Measurements from ENCODE around the gene PPP1R26.
"Not testable (repeated sequence)": the region's sequence is repeated elsewhere in the genome, so short reads cannot be mapped to it uniquely, and the experiment has no call there.

Gene PPP1R26

GRCh38 chr9:135479469-135480052, at the start of gene PPP1R26:
Gene PPP1R26 (plus strand): TSS chr9:135479782. CDS start chr9:135484511, 4,729 bp downstream.
- no peak for TF ChIP-seq CTCF (conservative IDR thresholded peaks at IDR 0.05; ENCODE audit: low read depth, low read length)
- peak within 1 kb of the TSS; percentile 75 for H3K4me3 ChIP-seq (ENCODE audit: low read length)
- no peak for DNase-seq (ENCODE audit: low read depth)

- no peak for TF ChIP-seq CTCF (conservative IDR thresholded peaks at IDR 0.05; ENCODE audit: low read depth, low read length)
Measured at GRCh38 chr9:135437259-135437658, 42.3 kb upstream of the PPP1R26 start.

GRCh38 chr9:135437696-135438095, 41.9 kb upstream of the PPP1R26 start:
- DNase-seq (ENCODE audit: low read depth) = not testable (repeated sequence)

More at GRCh38 chr9:135437259-135437658, 42.3 kb upstream of the PPP1R26 start:
- no peak overlapping the region for H3K4me3 ChIP-seq (ENCODE audit: low read length)
- DNase-seq (ENCODE audit: low read depth) = no peak

GRCh38 chr9:135438581-135439232, 40.9 kb upstream of the PPP1R26 start:
- not testable (repeated sequence) for H3K4me3 ChIP-seq (ENCODE audit: low read length); DNase-seq (ENCODE audit: low read depth)

More at GRCh38 chr9:135437696-135438095, 41.9 kb upstream of the PPP1R26 start:
- H3K4me3 ChIP-seq (ENCODE audit: low read length) = not testable (repeated sequence)

- not testable (repeated sequence) for H3K4me3 ChIP-seq (ENCODE audit: low read length); DNase-seq (ENCODE audit: low read depth)
Measured at GRCh38 chr9:135439514-135439913, 40.1 kb upstream of the PPP1R26 start.

GRCh38 chr9:135439916-135440315, 39.7 kb upstream of the PPP1R26 start:
- TF ChIP-seq CTCF (conservative IDR thresholded peaks at IDR 0.05; ENCODE audit: low read depth, low read length) = no peak

GRCh38 chr9:135440620-135441019, 39.0 kb upstream of the PPP1R26 start:
- TF ChIP-seq CTCF (conservative IDR thresholded peaks at IDR 0.05; ENCODE audit: low read depth, low read length) = no peak
- no peak for DNase-seq (ENCODE audit: low read depth)

More at GRCh38 chr9:135439916-135440315, 39.7 kb upstream of the PPP1R26 start:
- DNase-seq (ENCODE audit: low read depth) = no peak
- no peak overlapping the region for H3K4me3 ChIP-seq (ENCODE audit: low read length)

GRCh38 chr9:135441105-135442071, 38.2 kb upstream of the PPP1R26 start:
- peak; percentile 7 for DNase-seq (ENCODE audit: low read depth)
- not testable (repeated sequence) for H3K4me3 ChIP-seq (ENCODE audit: low read length)

More at GRCh38 chr9:135440620-135441019, 39.0 kb upstream of the PPP1R26 start:
- no peak overlapping the region for H3K4me3 ChIP-seq (ENCODE audit: low read length)

- no peak for DNase-seq (ENCODE audit: low read depth)
- TF ChIP-seq CTCF (conservative IDR thresholded peaks at IDR 0.05; ENCODE audit: low read depth, low read length) = no peak
- H3K4me3 ChIP-seq (ENCODE audit: low read length) = no peak overlapping the region
Measured at GRCh38 chr9:135442075-135442474, 37.5 kb upstream of the PPP1R26 start.

All from retinal pigment epithelial cell (primary cell).